Colonic mucosa (tissue), 4 donors: ENCODE results near the gene BEST3. TPM values are rescaled to one million over a fixed set of nuclear protein-coding genes. Genes with fewer than 3 reads are reported as not detected.

Source experiments
- DNase-seq: peaks from one replicate; pipeline ENCODE4 v3.0.0-alpha.2; 2020
- H3K27ac ChIP-seq: fragments of 200-600 bp; one replicate; pipeline ENCODE4 v1.8.0; 2021
- H3K27me3 ChIP-seq: fragments of 200-600 bp; one replicate; pipeline ENCODE4 v1.8.0; 2021
- H3K36me3 ChIP-seq: fragments of 200-600 bp; one replicate; pipeline ENCODE4 v1.8.0; 2021
- H3K4me1 ChIP-seq: fragments of 200-600 bp; one replicate; pipeline ENCODE4 v1.8.0; 2021; ENCODE audit warnings: mild to moderate bottlenecking
- H3K4me3 ChIP-seq: fragments of 200-600 bp; one replicate; pipeline ENCODE4 v1.8.0; 2021
- H3K9ac ChIP-seq, 2 donors: one replicate each; pipeline ENCODE4 v1.7.0; 2013; ENCODE audit warnings: control low read depth in 2 of 2, low read depth in 2 of 2, low read length in 2 of 2
- H3K9me3 ChIP-seq: fragments of 200-600 bp; one replicate; pipeline ENCODE4 v1.8.0; 2021
- intact Hi-C: fragments of 100-400 bp; cut with DNase I; formaldehyde crosslinking; loops from one replicate; pipeline ENCODE4 v1.14.1; 2022
- total RNA-seq, 2 donors: library from RNA; stranded (reverse); fragmentation: NEBNext Ultra II Directional in 1 of 2; extraction: Animal tissue kit (Norgen Biotek cat#: 25700) in 1 of 2; gene quantifications; one replicate each; pipeline ENCODE4 v1.2.1, GENCODE V29; 2021
- TF ChIP-seq, protein P1 (sequence below): fragments of 200-600 bp; IDR thresholded peaks from one replicate; pipeline ENCODE4 v1.8.0; 2022; ENCODE audit warnings: antibody characterized with exemption, mild to moderate bottlenecking
- donor health status: healthy.
- donor health status: DM: no; HTN: no; CAD: no.
- donor health status: DM: no; HTN: no; CAD: no.

Gene BEST3
- total RNA-seq, 2 donors from 2014 or later = not detected

DNA sequence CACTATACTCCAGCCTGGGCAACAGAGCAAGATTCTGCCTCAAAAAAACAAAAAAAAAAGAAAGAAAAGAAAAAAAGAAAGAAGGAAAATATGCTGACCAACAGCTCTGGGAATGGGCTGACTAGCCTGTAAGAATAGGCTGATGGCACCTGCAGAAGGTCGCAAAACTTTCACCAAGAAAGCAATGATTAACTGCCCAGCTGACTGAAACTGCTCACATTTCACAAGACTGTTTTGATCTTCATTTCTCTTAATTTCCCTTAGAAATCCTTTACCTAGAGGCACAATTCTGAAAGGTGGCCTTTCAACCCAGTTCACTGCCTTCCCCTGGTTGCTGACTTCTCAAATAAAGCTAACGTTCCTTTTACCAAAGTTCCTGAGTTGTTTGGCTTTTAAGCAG lies 12.4 kb downstream of the BEST3 start:
- Histone ChIP-seq H3K36me3 (no peaks in the 10 kb centered on the region), H3K4me3 (no peak overlapping the region), H3K27ac (no peak overlapping the region), H3K9ac (no peak overlapping the region), H3K9me3 (no peaks in the 10 kb centered on the region), H3K27me3 (no peaks in the 10 kb centered on the region), H3K4me1 (no peaks in the 10 kb centered on the region)
- intact Hi-C loops = no loop called here
- TF ChIP-seq, protein P1, sequence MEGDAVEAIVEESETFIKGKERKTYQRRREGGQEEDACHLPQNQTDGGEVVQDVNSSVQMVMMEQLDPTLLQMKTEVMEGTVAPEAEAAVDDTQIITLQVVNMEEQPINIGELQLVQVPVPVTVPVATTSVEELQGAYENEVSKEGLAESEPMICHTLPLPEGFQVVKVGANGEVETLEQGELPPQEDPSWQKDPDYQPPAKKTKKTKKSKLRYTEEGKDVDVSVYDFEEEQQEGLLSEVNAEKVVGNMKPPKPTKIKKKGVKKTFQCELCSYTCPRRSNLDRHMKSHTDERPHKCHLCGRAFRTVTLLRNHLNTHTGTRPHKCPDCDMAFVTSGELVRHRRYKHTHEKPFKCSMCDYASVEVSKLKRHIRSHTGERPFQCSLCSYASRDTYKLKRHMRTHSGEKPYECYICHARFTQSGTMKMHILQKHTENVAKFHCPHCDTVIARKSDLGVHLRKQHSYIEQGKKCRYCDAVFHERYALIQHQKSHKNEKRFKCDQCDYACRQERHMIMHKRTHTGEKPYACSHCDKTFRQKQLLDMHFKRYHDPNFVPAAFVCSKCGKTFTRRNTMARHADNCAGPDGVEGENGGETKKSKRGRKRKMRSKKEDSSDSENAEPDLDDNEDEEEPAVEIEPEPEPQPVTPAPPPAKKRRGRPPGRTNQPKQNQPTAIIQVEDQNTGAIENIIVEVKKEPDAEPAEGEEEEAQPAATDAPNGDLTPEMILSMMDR = no peak
- no peak for DNase-seq

DNA sequence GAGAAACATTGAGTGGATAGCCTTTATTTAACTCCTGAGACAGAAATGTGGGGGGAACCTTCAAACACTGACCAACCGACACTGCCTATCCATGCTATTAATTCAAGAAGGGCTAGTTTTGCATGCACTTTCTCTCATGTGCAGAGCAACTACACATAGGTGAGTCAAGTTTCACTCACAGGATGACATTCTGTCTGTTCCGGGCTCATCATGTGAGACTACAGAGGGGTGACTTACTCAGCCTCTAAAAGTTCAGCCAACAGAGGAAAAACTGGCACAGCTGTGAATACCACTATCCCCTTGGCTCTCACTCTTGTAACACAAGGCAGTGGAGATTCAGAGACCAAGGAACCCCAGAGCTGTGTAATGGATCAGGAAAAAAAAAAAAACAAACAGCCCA lies 13.3 kb downstream of the BEST3 start:
- no peak for DNase-seq
- no peaks in the 10 kb centered on the region for H3K4me1 ChIP-seq
- no peaks in the 10 kb centered on the region for H3K9me3 ChIP-seq
- no peak overlapping the region for H3K4me3 ChIP-seq
- no peaks in the 10 kb centered on the region for H3K27me3 ChIP-seq
- no peaks in the 10 kb centered on the region for H3K36me3 ChIP-seq
- no peak overlapping the region for H3K9ac ChIP-seq
- intact Hi-C loops = no loop called here
- TF ChIP-seq, protein P1 = no peak
- no peak overlapping the region for H3K27ac ChIP-seq

DNA sequence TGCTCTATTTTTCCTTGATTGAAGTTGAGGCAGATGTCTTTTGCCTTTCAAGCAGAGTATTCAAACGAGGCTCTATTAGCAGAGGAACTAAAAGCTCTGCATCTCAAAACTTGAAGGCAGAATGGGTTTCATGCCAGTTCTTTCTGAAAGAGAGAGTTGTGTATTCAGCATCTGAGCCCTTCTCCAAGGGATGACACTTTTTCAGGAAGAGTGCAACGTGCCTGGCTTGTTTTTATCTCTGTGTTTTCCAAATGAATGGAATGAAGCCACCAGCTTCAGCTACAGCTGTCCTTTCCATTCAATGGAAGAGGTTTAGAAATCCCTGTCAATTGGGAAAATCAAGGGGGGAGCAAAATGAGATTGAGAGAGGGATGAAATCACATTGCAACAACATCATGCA lies 14.6 kb downstream of the BEST3 start:
- intact Hi-C loops = no loop called here
- H3K9me3 ChIP-seq = no peaks in the 10 kb centered on the region
- no peak overlapping the region for H3K27ac ChIP-seq
- H3K4me1 ChIP-seq = no peaks in the 10 kb centered on the region
- H3K27me3 ChIP-seq = no peaks in the 10 kb centered on the region
- H3K9ac ChIP-seq = no peak overlapping the region
- no peak for DNase-seq
- TF ChIP-seq, protein P1 = no peak
- H3K36me3 ChIP-seq = no peaks in the 10 kb centered on the region
- no peak overlapping the region for H3K4me3 ChIP-seq

DNA sequence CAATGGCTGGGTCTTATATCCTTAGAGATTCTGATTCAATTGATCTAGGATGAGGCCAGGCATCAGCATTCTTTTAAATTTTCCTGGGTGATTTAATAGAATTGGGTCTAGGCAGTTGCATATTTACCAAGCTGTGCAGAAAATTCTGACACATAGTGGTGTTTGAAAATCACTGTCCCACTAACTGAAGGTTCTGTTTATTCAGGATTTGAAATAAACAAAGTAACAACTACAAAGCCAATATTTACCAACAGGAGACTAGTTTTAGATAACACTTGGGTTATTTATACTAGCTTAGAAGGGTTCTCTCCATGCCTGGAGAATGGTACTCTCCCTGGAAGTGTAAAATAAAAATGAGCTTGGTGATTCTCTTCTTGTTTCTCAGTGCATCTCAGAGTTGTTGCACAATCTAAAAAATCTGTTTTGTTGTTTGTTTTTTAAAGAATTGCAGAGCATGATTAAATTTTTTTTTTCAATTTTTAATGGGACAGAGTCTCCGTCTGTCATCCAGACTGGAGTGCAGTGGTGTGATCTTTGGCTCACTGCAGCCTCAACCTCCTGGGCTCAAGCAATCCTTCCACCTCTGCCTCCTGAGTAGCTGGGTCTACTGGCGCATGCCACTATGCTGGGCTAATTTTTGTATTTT lies 16.9 kb downstream of the BEST3 start:
- Histone ChIP-seq H3K9me3 (no peaks in the 10 kb centered on the region), H3K9ac (no peak overlapping the region), H3K36me3 (no peaks in the 10 kb centered on the region), H3K4me1 (no peaks in the 10 kb centered on the region), H3K4me3 (no peak overlapping the region), H3K27ac (no peak overlapping the region), H3K27me3 (no peaks in the 10 kb centered on the region)
- TF ChIP-seq, protein P1 = no peak
- DNase-seq = no peak
- intact Hi-C loops = no loop called here

DNA sequence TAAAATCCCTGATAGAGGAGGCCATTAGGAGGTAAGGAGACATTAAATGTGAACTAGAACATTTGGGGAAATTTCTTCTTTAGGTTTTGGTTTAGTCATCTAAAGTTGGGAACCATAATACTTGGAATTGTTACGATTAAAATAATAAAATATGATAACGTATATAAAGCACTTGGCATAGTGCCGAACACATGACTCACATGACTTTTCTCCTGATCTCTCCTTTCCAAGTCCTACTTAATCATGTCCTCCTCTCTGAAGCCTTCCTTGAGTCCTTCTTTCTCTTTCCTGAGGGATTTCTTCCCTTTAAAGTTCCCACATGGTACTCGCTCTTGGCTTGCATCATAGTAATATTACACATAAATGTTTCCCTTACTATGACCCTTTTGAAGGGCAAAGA lies 20.0 kb downstream of the BEST3 start:
- no peaks in the 10 kb centered on the region for H3K27me3 ChIP-seq
- no peak overlapping the region for H3K4me3 ChIP-seq
- no peaks in the 10 kb centered on the region for H3K4me1 ChIP-seq
- H3K9ac ChIP-seq = no peak overlapping the region
- intact Hi-C loops = no loop called here
- TF ChIP-seq, protein P1 = no peak
- no peak for DNase-seq
- H3K36me3 ChIP-seq = no peaks in the 10 kb centered on the region
- H3K27ac ChIP-seq = no peak overlapping the region
- H3K9me3 ChIP-seq = no peaks in the 10 kb centered on the region
